GM19328 (cell line): ENCODE results near the gene PCK2.

Experiments
- ATAC-seq: cut with Tn5 transposase; IDR thresholded peaks from one replicate; pipeline ENCODE4 v1.9.1; 2021; ENCODE audit warnings: mild to moderate bottlenecking, moderate library complexity; ENCODE audit not compliant: unreplicated experiment

Gene PCK2

DNA sequence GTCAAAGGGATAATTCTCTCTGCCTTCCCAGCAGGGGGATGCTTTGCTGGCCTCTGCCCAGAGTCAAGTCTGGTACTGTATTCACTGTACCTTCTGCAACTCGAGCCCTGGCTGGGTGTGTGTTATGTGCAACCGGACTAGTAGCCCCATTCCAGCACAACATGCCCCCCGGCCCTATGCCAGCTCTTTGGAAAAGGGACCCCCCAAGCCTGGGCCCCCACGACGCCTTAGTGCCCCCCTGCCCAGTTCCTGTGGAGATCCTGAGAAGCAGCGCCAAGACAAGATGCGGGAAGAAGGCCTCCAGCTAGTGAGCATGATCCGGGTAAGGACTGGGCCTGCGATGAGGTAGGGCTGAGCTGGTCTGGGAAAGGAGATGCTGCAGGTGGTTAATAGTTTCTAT, 56.5 kb downstream of the PCK2 start:
- ATAC-seq, result no peak

DNA sequence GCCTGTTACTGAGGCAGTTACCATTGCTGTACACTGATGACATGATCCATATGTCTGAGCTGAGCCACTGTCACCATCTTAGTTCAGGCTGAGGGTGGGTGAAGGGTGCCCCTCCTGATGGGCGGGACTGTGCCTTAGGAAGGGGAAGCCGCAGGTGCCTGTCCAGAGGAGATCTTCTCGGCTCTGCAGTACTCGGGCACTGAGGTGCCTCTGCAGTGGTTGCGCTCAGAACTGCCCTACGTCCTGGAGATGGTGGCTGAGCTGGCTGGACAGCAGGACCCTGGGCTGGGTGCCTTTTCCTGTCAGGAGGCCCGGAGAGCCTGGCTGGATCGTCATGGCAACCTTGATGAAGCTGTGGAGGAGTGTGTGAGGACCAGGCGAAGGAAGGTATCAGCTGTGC, 56.9 kb downstream of the PCK2 start:
- no peak for ATAC-seq

DNA sequence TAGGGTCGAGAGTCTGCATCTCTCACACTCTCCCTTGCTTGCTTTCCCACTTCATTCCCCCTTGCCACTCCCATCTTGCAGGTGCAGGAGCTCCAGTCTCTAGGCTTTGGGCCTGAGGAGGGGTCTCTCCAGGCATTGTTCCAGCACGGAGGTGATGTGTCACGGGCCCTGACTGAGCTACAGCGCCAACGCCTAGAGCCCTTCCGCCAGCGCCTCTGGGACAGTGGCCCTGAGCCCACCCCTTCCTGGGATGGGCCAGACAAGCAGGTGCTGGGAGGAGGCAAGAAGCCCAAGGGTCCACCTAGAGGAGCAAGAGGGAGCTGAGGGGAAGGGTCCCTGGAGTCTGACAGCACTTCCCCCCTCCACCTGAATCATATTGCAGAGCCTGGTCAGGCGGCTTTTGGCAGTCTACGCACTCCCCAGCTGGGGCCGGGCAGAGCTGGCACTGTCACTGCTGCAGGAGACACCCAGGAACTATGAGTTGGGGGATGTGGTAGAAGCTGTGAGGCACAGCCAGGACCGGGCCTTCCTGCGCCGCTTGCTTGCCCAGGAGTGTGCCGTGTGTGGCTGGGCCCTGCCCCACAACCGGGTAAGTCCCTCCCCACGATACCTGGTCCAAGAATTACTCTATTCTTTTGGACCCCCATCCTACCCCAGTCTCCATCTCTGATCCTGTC, 57.4 kb downstream of the PCK2 start:
- ATAC-seq, result no peak
